ENCODE results near the gene RARG.

DNA sequence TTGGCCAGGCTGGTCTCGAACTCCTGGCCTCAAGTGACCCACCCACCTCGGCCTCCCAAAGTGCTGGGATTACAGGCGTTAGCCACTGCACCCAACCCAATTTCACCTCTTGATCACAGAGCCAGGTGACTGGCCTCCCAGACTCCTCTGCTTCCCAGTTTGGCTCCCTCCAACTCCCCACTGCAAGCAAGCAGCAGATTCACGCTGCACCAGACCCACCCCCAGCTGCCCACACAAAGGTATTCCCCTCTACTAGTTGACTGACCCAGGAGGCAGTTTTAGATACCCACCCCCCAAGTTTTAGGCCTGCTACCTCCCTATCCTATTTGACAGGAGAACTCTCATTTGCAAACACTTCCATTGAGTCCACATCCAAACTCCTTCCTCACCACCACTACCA lies 5.2 kb downstream of the RARG start:
- TF ChIP-seq, protein P1, sequence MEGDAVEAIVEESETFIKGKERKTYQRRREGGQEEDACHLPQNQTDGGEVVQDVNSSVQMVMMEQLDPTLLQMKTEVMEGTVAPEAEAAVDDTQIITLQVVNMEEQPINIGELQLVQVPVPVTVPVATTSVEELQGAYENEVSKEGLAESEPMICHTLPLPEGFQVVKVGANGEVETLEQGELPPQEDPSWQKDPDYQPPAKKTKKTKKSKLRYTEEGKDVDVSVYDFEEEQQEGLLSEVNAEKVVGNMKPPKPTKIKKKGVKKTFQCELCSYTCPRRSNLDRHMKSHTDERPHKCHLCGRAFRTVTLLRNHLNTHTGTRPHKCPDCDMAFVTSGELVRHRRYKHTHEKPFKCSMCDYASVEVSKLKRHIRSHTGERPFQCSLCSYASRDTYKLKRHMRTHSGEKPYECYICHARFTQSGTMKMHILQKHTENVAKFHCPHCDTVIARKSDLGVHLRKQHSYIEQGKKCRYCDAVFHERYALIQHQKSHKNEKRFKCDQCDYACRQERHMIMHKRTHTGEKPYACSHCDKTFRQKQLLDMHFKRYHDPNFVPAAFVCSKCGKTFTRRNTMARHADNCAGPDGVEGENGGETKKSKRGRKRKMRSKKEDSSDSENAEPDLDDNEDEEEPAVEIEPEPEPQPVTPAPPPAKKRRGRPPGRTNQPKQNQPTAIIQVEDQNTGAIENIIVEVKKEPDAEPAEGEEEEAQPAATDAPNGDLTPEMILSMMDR (IDR thresholded peaks at IDR 0.05; ENCODE audit: control extremely low read depth in 1 of 3, insufficient read depth in 1 of 3, low read depth in 1 of 3, low read length in 3 of 3): no peak
- TF ChIP-seq YY1 (IDR thresholded peaks at IDR 0.05; ENCODE audit: low read depth, low read length) (no peak), CEBPB (IDR thresholded peaks at IDR 0.05; ENCODE audit: low read depth, low read length) (no peak), GABPA (IDR thresholded peaks at IDR 0.05; ENCODE audit: borderline replicate concordance, insufficient read depth, low read length) (no peak), EZH2 (IDR thresholded peaks at IDR 0.05; ENCODE audit: low read depth, low read length, severe bottlenecking) (no peak)
- TF ChIP-seq, protein P2, sequence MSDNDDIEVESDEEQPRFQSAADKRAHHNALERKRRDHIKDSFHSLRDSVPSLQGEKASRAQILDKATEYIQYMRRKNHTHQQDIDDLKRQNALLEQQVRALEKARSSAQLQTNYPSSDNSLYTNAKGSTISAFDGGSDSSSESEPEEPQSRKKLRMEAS (IDR thresholded peaks at IDR 0.05): no peak
